ENCODE measurements around the gene FKBP1B. TPM values are rescaled to one million over a fixed set of nuclear protein-coding genes. Genes with fewer than 3 reads are reported as not detected.
A peak's percentile ranks its signal among the peaks of the same experiment; 100 is the strongest.

The FKBP1B gene
- polyA plus RNA-seq, 3 donors = 8.5 to 10.4 (median 9.1) TPM

DNA sequence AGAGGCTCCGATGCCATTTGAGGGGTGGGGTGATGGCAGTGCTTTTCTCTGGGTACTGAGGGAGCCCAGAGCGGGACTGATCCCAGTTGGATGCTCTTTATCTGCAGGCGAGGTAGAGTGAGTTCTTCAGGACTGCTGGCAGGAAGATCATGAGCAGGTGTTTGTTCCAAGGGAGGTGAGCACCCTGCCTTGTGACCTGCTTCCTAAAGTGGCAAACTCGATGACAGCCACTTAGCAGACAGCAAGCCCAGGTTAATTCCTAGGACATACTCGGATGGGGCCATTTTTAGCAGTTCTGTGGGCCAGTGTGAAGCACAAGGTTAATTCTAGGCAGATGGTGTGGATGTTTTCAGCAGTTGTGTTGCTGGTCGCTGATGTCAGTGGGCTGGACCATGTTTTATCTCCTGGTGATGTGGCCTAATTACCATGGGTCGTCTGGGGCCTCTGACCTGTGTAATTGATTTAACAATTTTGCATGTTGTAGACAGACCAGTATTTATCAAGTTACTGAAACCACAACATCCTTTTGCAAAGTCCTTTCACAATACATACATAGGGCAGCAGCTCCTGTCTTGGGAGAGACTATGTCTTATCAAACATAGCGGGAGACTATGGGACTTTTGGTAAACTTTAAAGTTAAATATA is 4.9 kb downstream of the FKBP1B start:
- DNase-seq = no peak

DNA sequence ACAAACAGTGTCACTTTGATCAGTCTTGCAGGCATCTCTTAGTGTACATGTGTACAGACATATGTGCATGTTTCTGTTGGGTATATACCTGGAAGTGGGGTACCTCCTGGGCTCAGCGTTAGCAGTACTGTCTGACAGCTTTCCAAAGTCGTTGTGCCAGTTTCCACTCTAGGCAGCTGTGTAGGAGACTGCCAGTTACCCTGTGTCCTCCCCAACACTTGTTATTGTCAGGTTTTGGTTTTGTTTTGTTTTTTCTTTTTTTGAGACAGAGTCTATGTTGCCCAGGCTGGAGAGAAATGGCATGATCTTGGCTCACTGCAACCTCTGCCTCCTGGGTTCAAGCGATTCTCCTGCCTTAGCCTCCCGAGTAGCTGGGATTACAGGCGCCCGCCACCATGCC is 6.2 kb downstream of the FKBP1B start:
- no peak for DNase-seq

DNA sequence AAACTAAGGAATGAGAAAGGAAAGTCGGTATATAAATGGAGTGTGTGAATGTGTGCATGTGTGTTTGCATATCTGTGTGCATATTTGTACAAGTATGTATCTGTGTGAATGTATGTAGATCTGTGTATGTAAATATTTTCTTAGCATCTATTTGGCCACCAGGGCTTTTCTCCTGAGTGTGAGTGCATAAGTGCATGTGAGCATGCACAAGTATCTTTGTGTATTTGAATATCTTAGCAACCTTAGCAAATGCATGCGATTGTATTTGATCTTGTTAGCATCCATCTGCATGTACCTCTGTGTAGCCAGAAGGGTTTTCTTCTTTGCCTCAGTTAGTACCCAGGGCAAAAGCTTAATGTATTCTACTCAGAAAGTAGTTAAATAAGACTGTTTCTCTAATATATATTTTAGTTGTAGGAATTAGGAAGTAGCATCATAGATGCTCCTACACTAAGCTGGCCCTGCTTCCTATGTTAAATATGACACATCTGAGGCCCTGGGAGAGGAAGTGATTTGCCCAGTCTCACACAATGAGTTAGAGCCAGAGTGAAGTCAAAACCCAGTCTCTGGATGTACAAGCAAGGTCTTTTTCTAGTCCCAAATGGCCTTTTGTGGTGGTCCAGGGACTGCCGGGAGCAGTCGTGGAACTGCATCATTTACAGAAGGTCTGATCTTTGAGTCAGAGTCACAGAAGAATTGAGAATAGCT is 9.2 kb downstream of the FKBP1B start:
- DNase-seq = no peak

DNA sequence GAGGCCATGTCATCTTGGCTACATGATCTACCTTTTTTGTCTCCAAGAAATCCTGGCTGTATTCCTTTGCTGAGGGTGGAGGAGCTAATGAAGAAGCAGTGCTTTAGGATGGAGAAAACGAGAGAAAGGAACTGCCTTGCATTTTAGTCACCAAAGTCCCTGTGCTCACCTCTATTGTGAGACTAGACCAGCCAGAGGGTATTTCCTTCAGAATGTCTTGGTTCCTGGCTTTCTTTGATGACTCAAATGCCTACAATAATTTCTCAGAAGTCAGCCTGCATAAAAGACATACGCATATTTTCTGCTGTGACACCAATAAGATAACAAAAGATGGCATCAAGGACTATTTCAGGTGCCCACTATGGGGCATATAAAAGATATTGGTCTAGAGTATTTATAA is 15.8 kb downstream of the FKBP1B start:
- no peak for DNase-seq

DNA sequence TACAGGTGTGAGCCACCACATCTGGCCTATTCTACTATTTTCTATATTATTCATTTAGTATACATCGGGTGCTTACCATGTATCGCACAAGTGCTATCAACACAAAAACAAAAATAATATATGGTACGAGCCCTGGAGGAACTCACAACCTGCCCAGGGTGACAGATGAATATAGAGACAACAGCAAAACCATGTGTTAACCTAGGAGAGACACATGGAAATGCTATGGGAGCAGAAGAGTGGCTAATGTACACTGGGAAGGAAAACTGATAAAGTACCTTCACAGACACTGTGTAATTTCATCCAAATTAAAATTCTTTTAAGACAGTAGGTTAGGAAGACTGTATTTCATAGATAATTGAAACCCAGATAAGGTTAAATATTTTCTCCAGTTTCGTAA is 22.7 kb downstream of the FKBP1B start:
- DNase-seq = no peak

DNA sequence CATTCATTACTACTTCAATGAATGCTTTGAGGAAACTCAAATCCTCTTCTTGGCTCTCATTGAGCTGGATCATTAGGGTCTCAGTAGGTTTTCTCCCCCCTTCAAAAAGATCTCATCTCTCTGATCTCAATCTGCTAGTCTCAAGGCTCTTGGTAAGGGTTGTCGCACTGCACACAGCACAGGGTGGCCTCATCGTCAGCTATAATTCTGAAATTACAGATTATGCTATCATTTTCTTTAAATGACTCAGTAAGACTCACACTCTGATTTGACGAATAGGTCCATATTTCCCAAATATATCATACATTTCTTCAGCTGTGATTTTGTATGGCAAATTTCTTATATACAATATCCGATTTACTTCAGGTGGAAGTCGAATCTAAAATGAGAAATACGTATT is 24.3 kb downstream of the FKBP1B start:
- DNase-seq = no peak

DNA sequence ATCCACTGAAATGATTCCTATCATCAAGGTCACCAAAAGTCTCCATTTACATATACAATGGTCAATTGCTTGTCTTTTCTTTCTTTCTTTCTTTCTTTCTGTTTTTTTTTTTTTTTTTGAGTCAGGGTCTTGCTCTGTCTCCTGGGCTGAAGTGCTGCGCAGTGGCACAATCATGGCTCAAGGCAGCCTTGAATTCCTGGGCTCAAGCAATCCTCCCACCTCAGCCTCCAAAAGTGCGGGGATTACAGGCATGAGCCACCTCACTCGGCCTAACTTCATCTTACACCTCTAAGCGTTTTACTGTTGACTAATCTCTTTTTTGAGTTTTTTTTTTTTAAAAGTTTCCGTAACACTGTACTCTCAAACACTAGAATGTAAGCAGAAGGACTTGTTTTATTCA is 25.7 kb downstream of the FKBP1B start:
- DNase-seq = no peak

DNA sequence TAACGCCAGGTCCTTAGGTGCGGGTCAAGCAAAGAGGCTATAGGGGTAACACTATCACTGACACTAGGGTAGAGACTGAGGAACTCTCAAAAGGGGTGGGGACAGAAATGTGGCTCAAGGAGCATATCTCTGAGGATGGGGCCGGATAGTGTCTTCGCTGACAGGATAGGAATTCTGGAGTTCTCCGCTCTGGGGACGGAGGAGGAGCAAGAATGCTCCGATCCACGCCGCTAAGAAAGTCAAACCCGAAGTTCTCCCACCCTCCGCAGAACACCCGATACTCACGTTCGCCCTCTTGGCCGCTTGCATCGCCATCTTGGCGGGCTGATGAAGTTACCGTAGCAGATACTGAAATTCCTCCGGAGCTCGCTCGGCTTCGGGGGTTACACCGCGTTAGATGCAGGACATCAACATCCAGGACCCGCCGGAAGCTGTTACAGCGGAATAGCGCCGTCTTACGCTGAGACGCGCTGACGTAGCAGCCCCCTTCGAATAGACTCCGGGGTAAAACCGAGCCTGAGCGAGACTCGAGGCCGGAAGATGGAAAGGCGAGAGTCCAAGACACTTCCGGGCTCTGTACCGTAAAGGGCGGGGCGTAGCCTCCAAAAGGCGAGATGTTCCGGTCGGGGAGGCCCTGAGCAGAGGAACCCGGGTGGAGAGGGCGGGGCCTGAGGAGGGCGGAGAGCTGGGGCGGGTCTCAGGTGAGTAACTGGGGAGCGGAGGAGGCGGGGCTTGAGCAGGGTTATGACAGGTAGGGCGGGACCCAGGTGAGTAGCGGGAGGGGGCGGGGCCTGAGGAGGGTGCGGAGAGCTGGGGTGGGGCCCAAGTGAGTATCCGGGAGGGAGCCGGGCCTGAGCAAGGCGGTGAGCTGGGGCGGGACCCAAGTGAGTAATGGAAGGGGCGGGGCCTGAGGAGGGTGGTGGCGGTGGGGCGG is 26.6 kb downstream of the FKBP1B start, which contains the start of gene SF3B6:
SF3B6 (minus strand) TSS at position 412 of the 934 bp plus-strand sequence; CDS start at position 315, 97 bp downstream.
- DNase-seq = peak; percentile 99

DNA sequence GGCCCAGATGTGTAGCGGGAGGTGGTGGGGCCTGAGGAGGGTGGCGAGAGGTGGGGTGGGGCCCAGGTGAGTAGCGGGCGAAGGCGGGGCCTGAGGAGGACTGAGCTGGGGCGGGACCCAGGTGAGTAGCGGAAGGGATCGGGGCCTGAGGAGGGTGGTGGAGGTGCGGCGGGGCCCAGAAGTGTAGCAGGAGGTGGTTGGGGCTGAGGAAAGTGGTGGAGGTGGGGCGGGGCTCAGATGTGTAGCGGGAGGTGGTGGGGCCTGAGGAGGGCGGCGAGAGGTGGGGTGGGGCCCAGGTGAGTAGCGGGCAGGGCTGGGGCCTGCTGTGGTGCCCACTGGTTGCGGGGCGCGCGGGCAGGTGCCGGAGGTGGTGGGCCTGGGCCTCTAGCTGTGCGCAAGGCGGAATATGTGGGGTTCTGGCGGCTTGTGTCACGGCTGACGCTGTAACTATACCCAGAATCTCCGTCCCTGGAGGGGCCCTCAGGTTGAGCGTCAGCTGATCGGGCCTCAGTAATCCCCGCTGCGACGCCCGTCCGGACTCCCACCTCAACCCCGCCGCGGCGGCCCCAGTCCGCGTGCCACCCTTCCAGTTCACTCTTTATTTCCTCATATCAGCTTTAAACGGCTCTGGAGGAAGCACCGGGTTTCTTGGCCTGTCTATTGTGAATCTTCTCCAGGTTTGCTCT is 27.5 kb downstream of the FKBP1B start:
- no peak for DNase-seq

DNA sequence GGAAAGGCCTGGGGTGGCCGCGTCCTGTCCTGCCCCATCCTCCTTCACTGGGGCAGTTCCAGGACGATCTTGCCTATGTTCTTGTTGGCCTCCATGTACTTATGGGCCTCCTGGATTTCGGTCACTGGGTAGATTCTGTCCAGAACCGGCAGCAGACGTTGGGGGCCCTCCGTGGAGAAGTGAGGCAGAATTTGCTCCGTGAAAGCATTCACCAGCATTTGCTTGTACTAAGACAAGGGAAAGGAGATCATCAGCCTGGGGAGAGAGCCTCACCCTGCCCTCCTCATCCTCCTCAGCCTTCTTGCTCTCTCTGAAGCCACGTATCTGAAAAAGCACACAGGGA is 28.0 kb downstream of the FKBP1B start:
- no peak for DNase-seq

DNA sequence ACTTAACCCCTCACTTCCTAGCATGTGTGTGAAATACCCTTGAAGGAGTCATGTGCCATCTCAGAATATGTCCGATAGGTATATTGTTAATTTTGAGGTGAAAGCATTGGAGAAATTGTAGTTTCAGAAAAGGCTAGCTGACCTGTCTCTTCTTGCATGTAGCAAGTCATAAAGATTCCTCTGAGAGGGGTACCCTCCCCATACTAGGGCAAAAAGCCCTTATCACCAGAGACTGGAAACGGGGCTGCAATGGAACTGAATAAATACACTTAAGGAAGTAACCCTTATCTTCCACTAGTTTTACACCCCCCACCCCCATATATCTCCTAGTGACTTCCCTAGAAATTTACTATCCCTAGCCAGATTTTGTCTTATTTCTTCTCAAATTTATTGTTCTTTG is 28.3 kb downstream of the FKBP1B start:
- DNase-seq = no peak

DNA sequence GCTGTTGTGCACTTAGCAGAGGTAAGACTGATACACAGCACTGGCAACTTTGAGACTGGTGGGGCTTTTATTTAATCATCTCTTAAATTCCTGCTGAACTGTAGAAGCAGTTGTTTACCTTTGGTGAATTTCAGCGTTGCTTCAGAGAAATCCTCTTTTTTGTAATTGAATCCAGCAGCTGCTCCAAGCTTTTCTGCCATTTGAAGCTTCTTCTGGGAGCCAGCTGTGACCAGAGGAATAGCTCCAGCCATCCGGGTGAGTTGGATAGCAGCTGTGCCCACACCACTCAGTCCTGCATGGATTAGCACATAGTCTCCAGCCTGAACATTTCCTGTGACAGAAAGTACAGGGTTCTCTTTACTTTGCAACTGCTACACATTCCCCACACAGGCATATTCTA is 31.2 kb downstream of the FKBP1B start:
- no peak for DNase-seq

DNA sequence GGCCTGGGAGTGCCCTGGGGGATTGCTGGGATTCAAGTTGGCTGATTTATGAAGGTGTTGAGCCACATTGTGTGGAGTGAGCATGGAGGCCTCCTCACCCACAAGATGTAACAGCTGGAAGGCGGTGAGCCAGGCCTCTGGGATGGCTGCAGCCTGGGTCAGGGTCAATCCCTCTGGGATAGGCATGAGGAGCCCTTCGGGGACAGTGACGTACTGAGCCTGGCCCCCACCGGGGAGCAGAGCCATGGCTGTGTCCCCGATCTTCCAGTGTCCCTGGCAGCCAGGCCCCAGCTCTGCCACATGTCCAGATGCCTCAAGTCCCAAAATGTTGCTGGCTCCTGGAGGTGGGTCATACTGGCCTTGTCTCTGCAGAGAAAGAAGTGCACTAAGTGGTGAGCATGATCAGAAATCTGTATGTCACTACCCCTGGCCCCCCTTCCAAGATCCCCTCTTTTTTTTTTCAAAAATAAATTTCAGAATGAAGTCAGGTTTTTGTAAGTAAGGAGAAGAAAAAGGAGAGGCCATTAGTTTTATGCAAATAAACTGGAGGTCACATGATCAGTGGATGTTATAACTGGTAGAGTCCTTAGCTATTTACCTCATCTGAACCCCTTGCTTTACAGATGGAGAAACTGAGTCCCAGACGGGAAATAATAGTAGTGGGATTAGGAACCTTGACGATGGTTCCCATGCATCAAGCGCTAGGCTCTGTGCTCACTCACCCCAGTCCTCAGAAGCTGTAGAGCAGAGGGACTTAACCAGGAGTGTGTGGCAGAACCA is 33.4 kb downstream of the FKBP1B start:
- DNase-seq = no peak

DNA sequence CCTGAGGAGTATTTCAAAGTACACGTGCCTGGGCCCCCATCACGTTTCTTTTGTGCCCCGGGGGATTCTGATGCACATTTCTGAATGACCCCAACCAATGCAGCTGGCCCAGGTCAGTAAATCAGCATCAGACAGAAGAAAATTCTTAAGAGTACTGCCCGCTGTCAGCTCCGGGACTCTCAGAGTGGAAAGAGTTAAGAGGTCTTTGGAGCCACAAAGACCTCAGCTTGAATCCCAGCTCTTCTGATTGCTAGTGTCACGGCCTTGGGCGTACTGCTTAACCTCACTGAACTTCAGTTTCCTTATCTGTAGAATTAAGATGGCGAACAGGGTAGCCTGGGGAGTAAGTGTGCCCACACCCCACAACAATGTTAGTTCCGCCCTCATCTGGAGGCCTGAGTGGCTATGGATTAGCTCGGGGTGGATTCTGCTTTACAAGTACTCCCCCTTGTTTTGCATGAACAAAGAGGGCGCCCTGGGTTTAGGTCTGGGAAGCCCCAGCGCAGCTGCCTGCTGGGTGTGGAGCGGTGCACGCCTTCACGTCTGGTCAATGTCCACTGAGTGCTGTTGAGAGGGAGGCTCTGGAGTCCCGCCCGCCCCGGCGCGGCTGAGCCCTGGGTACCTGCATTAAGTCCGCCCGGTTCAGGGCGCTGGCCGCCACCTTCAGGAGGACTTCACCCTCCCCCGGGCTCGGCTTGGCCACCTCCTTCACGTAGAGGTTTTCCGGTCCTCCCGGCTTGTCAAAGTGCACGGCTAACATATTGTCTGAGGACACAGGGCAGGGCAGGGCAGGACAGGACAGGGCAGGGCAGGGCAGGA is 34.2 kb downstream of the FKBP1B start:
- DNase-seq = peak; percentile 82

DNA sequence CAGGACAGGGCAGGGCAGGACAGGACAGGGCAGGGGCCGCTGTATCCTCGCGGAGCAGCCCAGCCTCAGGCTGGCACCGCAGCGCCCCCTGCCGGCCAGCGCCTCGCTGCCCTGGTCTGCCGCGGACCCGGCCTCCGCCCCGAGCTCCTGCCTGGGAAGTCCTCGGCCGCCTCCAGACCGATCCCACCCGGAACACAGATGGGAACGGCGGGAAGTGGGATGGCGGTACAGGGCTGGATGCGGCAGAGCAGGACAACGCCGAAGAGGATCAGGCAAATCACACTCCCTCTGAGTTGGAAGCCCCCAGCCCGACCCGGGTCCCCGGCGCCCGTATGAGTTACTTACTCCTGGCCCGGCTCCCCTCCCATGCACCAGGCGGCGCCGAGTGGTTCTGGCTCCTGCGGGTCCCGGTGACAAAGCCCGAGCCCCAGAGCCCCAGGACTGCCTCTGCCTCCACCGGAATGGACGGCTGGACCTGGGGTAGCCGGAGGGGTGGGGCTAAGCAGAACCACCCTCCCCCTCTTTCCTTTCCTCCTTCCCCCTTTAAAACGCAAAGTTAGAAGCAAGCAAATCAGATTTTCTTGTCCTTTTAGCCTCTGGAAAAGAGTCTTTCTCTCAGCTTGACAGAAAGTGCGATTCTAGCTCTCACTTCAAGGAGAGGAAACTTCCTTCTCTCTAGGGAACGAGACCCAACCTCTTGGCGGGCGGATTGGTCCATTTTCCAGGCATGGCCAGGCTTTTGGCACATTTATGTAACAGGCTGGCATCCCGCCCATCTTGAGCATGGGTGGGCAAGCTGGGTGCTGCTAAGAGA is 35.1 kb downstream of the FKBP1B start, which contains the start of gene TP53I3:
TP53I3 (minus strand) TSS at position 449 of the 814 bp plus-strand sequence. CDS start 508 bp downstream, outside the sequence.
- peak; percentile 91 for DNase-seq

DNA sequence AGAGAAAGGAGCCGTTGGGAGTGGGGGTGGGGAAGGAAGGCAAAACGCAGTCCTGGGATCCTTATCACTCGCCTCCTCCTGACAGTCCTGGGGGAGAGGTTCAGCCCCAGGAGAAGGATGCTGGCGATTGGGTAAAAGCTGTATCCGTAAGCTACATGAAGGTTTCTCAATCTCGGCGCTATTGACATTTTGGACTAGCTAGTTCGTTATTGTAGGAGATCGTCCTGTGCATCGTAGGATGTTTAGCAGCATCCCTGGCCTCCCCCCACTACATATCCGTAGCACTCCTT is 35.6 kb downstream of the FKBP1B start:
- DNase-seq = no peak

DNA sequence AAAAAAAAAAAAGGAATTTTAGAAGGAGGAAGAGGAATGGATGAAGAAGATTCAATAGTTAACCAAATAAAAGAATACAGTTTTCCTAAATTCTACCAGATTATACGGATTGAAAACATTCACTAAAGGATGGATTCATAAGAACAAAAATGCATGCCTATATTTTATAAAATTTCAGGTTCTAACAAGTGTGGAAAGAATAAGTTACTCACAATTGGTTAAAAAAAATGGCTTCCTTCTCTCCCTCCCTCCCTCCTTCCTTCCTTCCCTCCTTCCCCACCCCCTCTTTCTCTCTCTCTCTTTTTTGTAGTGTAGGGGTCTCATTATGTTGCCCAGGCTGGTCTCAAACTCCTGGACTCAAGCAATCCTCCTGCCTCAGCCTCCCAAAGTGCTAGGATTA is 36.7 kb downstream of the FKBP1B start:
- DNase-seq = no peak

DNA sequence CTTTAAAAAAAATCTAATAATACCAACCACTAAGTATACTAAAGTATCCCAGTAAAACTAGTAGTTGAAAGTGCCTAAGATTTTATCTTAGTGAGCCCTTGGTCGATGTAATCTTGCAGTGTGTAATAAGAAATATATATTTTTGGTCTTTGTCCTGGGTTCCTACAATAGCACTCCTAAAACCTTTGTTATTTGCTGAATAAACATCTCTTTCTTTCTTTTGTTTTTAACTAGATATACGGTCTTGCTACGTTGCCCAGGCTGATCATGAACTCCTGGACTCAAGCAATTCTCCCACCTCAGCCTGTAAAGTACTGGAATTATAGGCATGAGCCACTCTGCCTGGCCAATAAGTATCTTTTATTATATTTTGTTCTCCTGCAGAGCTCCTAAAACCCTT is 37.5 kb downstream of the FKBP1B start:
- no peak for DNase-seq

DNA sequence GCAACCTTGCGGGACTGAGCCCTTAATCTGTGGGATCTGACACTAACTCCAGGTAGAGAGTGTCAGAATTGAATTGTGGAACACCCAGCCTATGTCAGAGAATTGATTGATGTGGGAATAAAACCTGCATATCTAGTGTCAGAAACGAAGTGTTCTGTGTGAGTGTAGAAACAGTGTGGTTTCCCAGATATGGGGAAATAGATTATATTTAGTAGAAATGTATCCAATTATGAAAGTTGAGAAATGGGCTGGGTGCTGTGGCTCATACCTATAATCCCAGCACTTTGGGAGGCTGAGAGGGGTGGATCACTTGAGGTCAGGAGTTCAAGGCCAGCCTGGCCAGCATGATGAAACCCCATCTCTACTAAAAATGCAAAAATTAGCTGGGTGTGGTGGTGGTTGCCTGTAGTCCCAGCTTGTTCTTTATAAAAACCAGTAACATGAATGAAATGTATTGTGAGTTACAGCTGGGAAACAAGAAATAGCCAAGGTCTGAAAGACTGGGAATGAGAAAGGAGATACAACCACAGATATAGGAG is 39.3 kb downstream of the FKBP1B start:
- DNase-seq = no peak

Data from renal pelvis (tissue), 4 donors.